GM18499 (cell line): ENCODE results near the gene STARD7.
"Not testable (repeated sequence)": the region's sequence is repeated elsewhere in the genome, so short reads cannot be mapped to it uniquely, and the experiment has no call there.

Experiments used
- ATAC-seq: cut with Tn5 transposase; IDR thresholded peaks from one replicate; pipeline ENCODE4 v1.9.1; 2021; ENCODE audit warnings: moderate number of reproducible peaks; ENCODE audit not compliant: insufficient read depth, unreplicated experiment

STARD7 gene

GRCh38 chr2:96238266-96238665 lies 29.6 kb upstream of the STARD7 start:
- no peak for ATAC-seq

GRCh38 chr2:96236882-96237281 lies 28.3 kb upstream of the STARD7 start:
- no peak for ATAC-seq

- peak; percentile 80 for ATAC-seq
These were observed 25.3 kb upstream of the STARD7 start for GRCh38 chr2:96233880-96234316.

GRCh38 chr2:96233436-96233835 lies 24.8 kb upstream of the STARD7 start:
- no peak for ATAC-seq

- ATAC-seq, result no peak
These were observed 22.7 kb upstream of the STARD7 start for GRCh38 chr2:96231316-96231715.

GRCh38 chr2:96225016-96225533 lies 16.4 kb upstream of the STARD7 start:
- ATAC-seq, result peak; percentile 60

- ATAC-seq, result not testable (repeated sequence)
These were observed 12.5 kb upstream of the STARD7 start for GRCh38 chr2:96221106-96221505.

GRCh38 chr2:96219959-96220358 lies 11.3 kb upstream of the STARD7 start:
- not testable (repeated sequence) for ATAC-seq

GRCh38 chr2:96218508-96219131 lies 10.0 kb upstream of the STARD7 start:
- ATAC-seq, result no peak

GRCh38 chr2:96214554-96214953 lies 5.9 kb upstream of the STARD7 start:
- no peak for ATAC-seq

GRCh38 chr2:96213379-96213778 lies 4.8 kb upstream of the STARD7 start:
- ATAC-seq, result no peak

- ATAC-seq, result no peak
These were observed 3.7 kb upstream of the STARD7 start for GRCh38 chr2:96212339-96212738.

- ATAC-seq, result no peak
These were observed 1.1 kb upstream of the STARD7 start for GRCh38 chr2:96209729-96210085.

- ATAC-seq, result no peak
These were observed 543 bp upstream of the STARD7 start for GRCh38 chr2:96209011-96209728.

- ATAC-seq, result no peak
These were observed 869 bp downstream of the STARD7 start for GRCh38 chr2:96207774-96208142.

GRCh38 chr2:96207073-96207773 lies 1.4 kb downstream of the STARD7 start:
- no peak for ATAC-seq

- ATAC-seq, result no peak
These were observed 2.7 kb downstream of the STARD7 start for GRCh38 chr2:96205888-96206287.

GRCh38 chr2:96204836-96205624 lies 3.6 kb downstream of the STARD7 start:
- no peak for ATAC-seq

- ATAC-seq, result no peak
These were observed 5.2 kb downstream of the STARD7 start for GRCh38 chr2:96203130-96204028.
